H9 (cell line): ENCODE data around the gene APOBEC3G. TPM values are rescaled to one million over a fixed set of nuclear protein-coding genes. Genes with fewer than 3 reads are reported as not detected.
A peak's percentile ranks its signal among the peaks of the same experiment; 100 is the strongest.

ENCODE experiments used
- DNase-seq: peaks from one replicate; pipeline ENCODE4 v3.0.0-alpha.2; 2017
- H2AFZ ChIP-seq: one replicate; pipeline ENCODE4 v1.6.1; 2013; ENCODE audit warnings: mild to moderate bottlenecking, low read length, control low read depth, moderate library complexity
- H2AK5ac ChIP-seq: 2 replicates; pipeline ENCODE4 v1.6.1; 2013; ENCODE audit warnings: low read length, control low read depth, mixed read lengths; ENCODE audit not compliant: insufficient read length
- H2BK120ac ChIP-seq: one replicate; pipeline ENCODE4 v1.6.1; 2013; ENCODE audit warnings: low read depth, mild to moderate bottlenecking, low read length, control low read depth, inconsistent platforms; ENCODE audit not compliant: poor library complexity, severe bottlenecking
- H2BK12ac ChIP-seq: 2 replicates; pipeline ENCODE4 v1.6.1; 2013; ENCODE audit warnings: low read length, control low read depth, mixed read lengths, low read depth; ENCODE audit not compliant: insufficient read length
- H2BK15ac ChIP-seq: 2 replicates; pipeline ENCODE4 v1.6.1; 2013; ENCODE audit warnings: low read depth, low read length, control low read depth
- H2BK20ac ChIP-seq: one replicate; pipeline ENCODE4 v1.6.1; 2013; ENCODE audit warnings: low read depth, mild to moderate bottlenecking, low read length, control low read depth, inconsistent platforms; ENCODE audit not compliant: poor library complexity, severe bottlenecking
- H2BK5ac ChIP-seq: 2 replicates; pipeline ENCODE4 v1.6.1; 2013; ENCODE audit warnings: low read length, control low read depth, mixed read lengths; ENCODE audit not compliant: insufficient read length
- H3K14ac ChIP-seq: 2 replicates; pipeline ENCODE4 v1.6.1; 2013; ENCODE audit warnings: low read length, control low read depth; ENCODE audit not compliant: insufficient read depth
- H3K18ac ChIP-seq: 2 replicates; pipeline ENCODE4 v1.6.1; 2013; ENCODE audit warnings: low read depth, mild to moderate bottlenecking, mixed read lengths, low read length, control low read depth; ENCODE audit not compliant: insufficient read length
- H3K23ac ChIP-seq: 2 replicates; pipeline ENCODE4 v1.6.1; 2013; ENCODE audit warnings: low read length, control low read depth, mixed read lengths, low read depth; ENCODE audit not compliant: insufficient read length
- H3K23me2 ChIP-seq: 2 replicates; pipeline ENCODE4 v1.6.1; 2013; ENCODE audit warnings: low read depth, mild to moderate bottlenecking, mixed read lengths, low read length, control low read depth; ENCODE audit not compliant: insufficient read length, poor library complexity, severe bottlenecking
- H3K27ac ChIP-seq: 2 replicates; pipeline ENCODE4 v1.5.1; 2013; ENCODE audit warnings: low read length, control low read depth, mixed read lengths, low read depth; ENCODE audit not compliant: insufficient read length
- H3K27me3 ChIP-seq: 2 replicates; pipeline ENCODE4 v1.6.1; 2013; ENCODE audit warnings: low read length, control low read depth, inconsistent platforms; ENCODE audit not compliant: insufficient read depth
- H3K4ac ChIP-seq: 2 replicates; pipeline ENCODE4 v1.6.1; 2013; ENCODE audit warnings: low read depth, mild to moderate bottlenecking, control low read depth, inconsistent platforms, low read length, moderate library complexity
- H3K4me1 ChIP-seq: 2 replicates; pipeline ENCODE4 v1.6.1; 2013; ENCODE audit warnings: low read length, control low read depth, inconsistent platforms; ENCODE audit not compliant: insufficient read depth
- H3K4me2 ChIP-seq: 2 replicates; pipeline ENCODE4 v1.6.1; 2013; ENCODE audit warnings: low read length, control low read depth, mixed read lengths; ENCODE audit not compliant: insufficient read length, insufficient read depth
- H3K56ac ChIP-seq: 2 replicates; pipeline ENCODE4 v1.6.1; 2013; ENCODE audit warnings: low read depth, mild to moderate bottlenecking, mixed read lengths, low read length, control low read depth; ENCODE audit not compliant: insufficient read length
- H3K79me1 ChIP-seq: 2 replicates; pipeline ENCODE4 v1.6.1; 2013; ENCODE audit warnings: low read depth, mild to moderate bottlenecking, moderate library complexity, low read length, control low read depth, inconsistent platforms; ENCODE audit not compliant: insufficient read depth, poor library complexity, severe bottlenecking
- H3K79me2 ChIP-seq: 2 replicates; pipeline ENCODE4 v1.6.1; 2013; ENCODE audit warnings: low read length, control low read depth, inconsistent platforms; ENCODE audit not compliant: insufficient read depth
- H3K9ac ChIP-seq: 2 replicates; pipeline ENCODE4 v1.6.1; 2013; ENCODE audit warnings: low read length, control low read depth, mixed read lengths; ENCODE audit not compliant: insufficient read length; ENCODE audit errors: extremely low read depth
- H3K9me3 ChIP-seq: one replicate; pipeline ENCODE4 v1.6.1; 2013; ENCODE audit warnings: low read depth, low read length, inconsistent platforms; ENCODE audit not compliant: control insufficient read depth
- H3T11ph ChIP-seq: one replicate; pipeline ENCODE4 v1.6.1; 2013; ENCODE audit warnings: mild to moderate bottlenecking, low read length, control low read depth, inconsistent platforms
- H4K20me1 ChIP-seq: one replicate; pipeline ENCODE4 v1.6.1; 2013; ENCODE audit not compliant: control insufficient read depth, insufficient read length, insufficient read depth
- H4K5ac ChIP-seq: 2 replicates; pipeline ENCODE4 v1.6.1; 2013; ENCODE audit warnings: low read depth, mild to moderate bottlenecking, mixed read lengths, low read length, control low read depth; ENCODE audit not compliant: insufficient read length
- H4K8ac ChIP-seq: replicated peaks from 2 replicates; pipeline ENCODE4 v1.6.1; 2013; ENCODE audit warnings: low read length, control low read depth, mixed read lengths, low read depth; ENCODE audit not compliant: insufficient read length
- H4K91ac ChIP-seq: 2 replicates; pipeline ENCODE4 v1.6.1; 2013; ENCODE audit warnings: low read depth, mild to moderate bottlenecking, moderate library complexity, mixed read lengths, low read length, control low read depth; ENCODE audit not compliant: insufficient read length
- H3K27ac Mint-ChIP-seq, 3 experiments: 2 replicates in 2 of 3; 3 replicates in 1 of 3; pipeline ENCODE4 v1.8.0; 2020 to 2021; ENCODE audit warnings: mixed read lengths in 3 of 3, mild to moderate bottlenecking in 1 of 3, moderate library complexity in 1 of 3
- H3K27me3 Mint-ChIP-seq: 2 replicates; pipeline ENCODE4 v1.8.0; 2021; ENCODE audit warnings: low read depth, mild to moderate bottlenecking, moderate library complexity, mixed read lengths
- H3K36me3 Mint-ChIP-seq, 3 experiments: 2 replicates in 2 of 3; 3 replicates in 1 of 3; pipeline ENCODE4 v1.8.0; 2020 to 2021; ENCODE audit warnings: low read depth in 3 of 3, mixed read lengths in 3 of 3; ENCODE audit not compliant: insufficient read depth in 1 of 3
- H3K4me1 Mint-ChIP-seq, 2 experiments: 2 replicates each; pipeline ENCODE4 v1.8.0; 2020; ENCODE audit warnings: mixed read lengths in 2 of 2
- H3K4me3 Mint-ChIP-seq, 2 experiments: 2 replicates in 1 of 2; 3 replicates in 1 of 2; pipeline ENCODE4 v1.8.0; 2020 to 2021; ENCODE audit warnings: mild to moderate bottlenecking in 2 of 2, mixed read lengths in 2 of 2, moderate library complexity in 1 of 2
- H3K9me3 Mint-ChIP-seq, 2 experiments: 2 replicates in 1 of 2; 3 replicates in 1 of 2; pipeline ENCODE4 v1.8.0; 2020; ENCODE audit warnings: mild to moderate bottlenecking in 2 of 2, mixed read lengths in 2 of 2, moderate library complexity in 1 of 2
- CTCF ChIP-seq: fragments of 200-600 bp; sonication (generic); conservative IDR thresholded peaks from 3 replicates; pipeline ENCODE4 v1.8.0; 2021; ENCODE audit warnings: antibody characterized with exemption, mild to moderate bottlenecking
- WGBS: extraction: QIAGEN DNeasy Blood & Tissue Kit; methylation state at CpG from one replicate; pipeline ENCODE4 v1.1.7; 2013; ENCODE audit warnings: missing lambda C conversion rate, low lambda C conversion rate, mixed read lengths; ENCODE audit not compliant: insufficient read length; ENCODE audit errors: extremely low coverage; 5-methylcytosine and 5-hydroxymethylcytosine counted together
- total RNA-seq: library from RNA; stranded (reverse); gene quantifications from 2 replicates; pipeline ENCODE4 v1.2.1, GENCODE V29; 2021

APOBEC3G gene
- total RNA-seq, 1 experiment from 2014 or later = 2.4 TPM

GRCh38 chr22:39097098-39098020 lies 20.3 kb downstream of the APOBEC3G start, which contains the start of gene APOBEC3H:
APOBEC3H (plus strand) TSS chr22:39097244; CDS start chr22:39100279, 3,035 bp downstream.
- Histone ChIP-seq H4K8ac (no peak within 1 kb of the TSS), H3K79me1 (no peaks in the 10 kb centered on the region), H2BK5ac (no peak within 1 kb of the TSS), H3K23ac (no peak within 1 kb of the TSS), H3K4ac (no peak within 1 kb of the TSS), H3K79me2 (no peaks in the 10 kb centered on the region), H3T11ph (no peak within 1 kb of the TSS), H3K14ac (no peak within 1 kb of the TSS), H3K4me2 (no peak within 1 kb of the TSS), H2BK120ac (no peak within 1 kb of the TSS), H4K91ac (no peak within 1 kb of the TSS), H2BK15ac (no peak within 1 kb of the TSS), H3K27ac (no peak within 1 kb of the TSS), H3K23me2 (peaks cover 2% of the 10 kb centered on the region), H4K5ac (no peak within 1 kb of the TSS), H2AFZ (no peak within 1 kb of the TSS), H2BK12ac (no peak within 1 kb of the TSS), H3K56ac (no peak within 1 kb of the TSS), H3K4me1 (no peaks in the 10 kb centered on the region; the same call in 1 of the 2 replicates), H2BK20ac (no peak within 1 kb of the TSS), H3K18ac (no peak within 1 kb of the TSS), H3K9ac (no peak within 1 kb of the TSS), H2AK5ac (no peak within 1 kb of the TSS), H3K9me3 (no peaks in the 10 kb centered on the region), H3K27me3 (no peaks in the 10 kb centered on the region), H4K20me1 (no peaks in the 10 kb centered on the region)
- Mint-ChIP-seq H3K4me1 (peaks cover 32 to 45% of the 10 kb centered on the region in 2 experiments), H3K9me3 (no peaks in the 10 kb centered on the region; a peak in 1 of 5 replicates), H3K36me3 (no peaks in the 10 kb centered on the region), H3K27me3 (peaks cover 6% of the 10 kb centered on the region), H3K4me3 (no peak within 1 kb of the TSS; a peak in 1 of 5 replicates), H3K27ac (peak within 1 kb of the TSS; percentile 85 to 92 (median 86); a peak in 6 of 7 replicates)
- TF ChIP-seq CTCF = no peak
- no peak for DNase-seq
- no CpG with 5 or more reads among the region's 9 CpGs for WGBS
